CD1c-positive myeloid dendritic cell (primary cell): Measurements from ENCODE around the gene SF3A1.

ENCODE experiments used
- DNase-seq: peaks from one replicate; pipeline ENCODE4 v3.0.0-alpha.2; 2016; ENCODE audit errors: extremely low spot score

SF3A1 gene

DNA sequence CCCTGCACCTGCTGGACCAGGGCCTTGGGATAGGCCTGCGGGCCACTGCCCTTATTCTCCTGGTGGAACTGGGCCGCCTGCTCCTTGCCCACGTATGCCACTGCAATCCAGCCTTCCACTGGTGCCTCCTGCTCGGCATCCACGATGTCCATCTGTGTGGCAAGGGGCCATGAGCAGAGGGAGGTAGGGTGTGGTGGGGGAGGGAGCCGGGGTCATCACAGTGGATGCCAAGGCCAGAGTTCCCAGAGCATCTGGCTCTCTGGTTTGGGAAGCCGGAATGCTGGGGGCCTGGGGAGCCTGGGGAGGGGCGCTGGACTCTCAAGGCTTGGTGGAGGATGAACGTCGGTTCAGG lies 29.9 kb upstream of the SF3A1 start:
- no peak for DNase-seq

DNA sequence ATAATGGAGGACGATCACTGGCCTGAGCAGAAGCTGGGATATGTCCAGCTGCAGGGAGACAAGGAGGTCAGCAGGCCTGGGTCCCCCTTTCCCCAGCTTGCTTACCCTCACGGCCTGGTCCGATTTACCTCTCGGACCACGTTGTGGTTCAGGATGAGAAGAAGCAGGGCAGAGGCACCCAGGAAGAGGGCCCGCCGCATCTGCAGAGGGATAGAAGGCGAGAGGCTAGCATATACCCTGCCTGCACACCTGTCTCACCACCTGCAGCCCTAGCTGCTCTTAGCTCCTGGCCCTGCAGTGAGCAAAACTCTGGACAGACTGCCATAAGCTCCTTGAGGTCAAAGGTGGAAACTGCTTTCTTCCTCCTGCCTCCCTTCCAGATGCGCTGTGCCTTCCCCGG lies 29.2 kb upstream of the SF3A1 start:
- DNase-seq: no peak

DNA sequence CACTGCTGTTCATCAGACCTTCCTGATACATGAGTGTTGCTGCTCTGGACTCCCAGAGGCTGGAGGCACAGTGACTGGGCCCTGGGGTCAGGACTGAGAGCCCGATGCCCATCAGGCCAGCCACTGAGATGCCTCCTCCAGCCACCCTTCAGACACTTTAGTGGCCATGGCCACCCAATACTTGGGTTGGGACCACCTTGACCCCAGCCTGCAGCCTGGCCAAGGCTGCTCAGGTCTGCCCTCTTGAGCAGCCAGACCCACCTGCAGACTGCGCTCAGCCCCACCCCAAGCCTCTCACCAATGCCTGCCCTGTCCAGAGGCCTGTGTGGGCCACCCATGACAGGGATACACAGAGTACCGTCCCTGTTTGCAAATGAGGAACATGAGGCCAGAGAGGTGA lies 26.4 kb upstream of the SF3A1 start:
- no peak for DNase-seq

- no peak for DNase-seq
Measured at GRCh38 chr22:30382340-30382739, 25.6 kb upstream of the SF3A1 start.

GRCh38 chr22:30381264-30381663 lies 24.6 kb upstream of the SF3A1 start:
- DNase-seq: no peak

DNA sequence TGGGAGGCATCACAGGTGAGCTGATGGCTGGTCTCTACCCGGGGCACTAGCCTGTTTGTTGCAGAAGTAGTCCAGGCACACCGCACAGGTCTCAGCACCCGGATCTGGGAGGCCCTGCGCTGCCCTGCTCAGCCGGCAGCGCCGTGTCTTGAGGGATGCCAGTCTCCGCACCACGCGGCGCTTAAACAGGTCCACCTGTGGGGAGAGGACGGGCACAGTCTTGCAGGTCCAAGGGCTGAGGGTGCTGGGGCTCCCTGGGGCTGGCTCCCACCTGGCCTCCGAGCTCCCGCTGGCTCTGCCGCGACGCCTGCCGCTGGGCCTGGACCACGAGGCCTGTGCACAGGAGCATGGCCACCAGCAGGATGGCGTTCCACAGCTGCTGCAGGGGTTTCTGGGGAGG lies 23.3 kb upstream of the SF3A1 start:
- DNase-seq: no peak

GRCh38 chr22:30375312-30375849 lies 18.7 kb upstream of the SF3A1 start:
- no peak for DNase-seq

- DNase-seq: no peak
Measured at GRCh38 chr22:30373331-30374325, 16.9 kb upstream of the SF3A1 start.

DNA sequence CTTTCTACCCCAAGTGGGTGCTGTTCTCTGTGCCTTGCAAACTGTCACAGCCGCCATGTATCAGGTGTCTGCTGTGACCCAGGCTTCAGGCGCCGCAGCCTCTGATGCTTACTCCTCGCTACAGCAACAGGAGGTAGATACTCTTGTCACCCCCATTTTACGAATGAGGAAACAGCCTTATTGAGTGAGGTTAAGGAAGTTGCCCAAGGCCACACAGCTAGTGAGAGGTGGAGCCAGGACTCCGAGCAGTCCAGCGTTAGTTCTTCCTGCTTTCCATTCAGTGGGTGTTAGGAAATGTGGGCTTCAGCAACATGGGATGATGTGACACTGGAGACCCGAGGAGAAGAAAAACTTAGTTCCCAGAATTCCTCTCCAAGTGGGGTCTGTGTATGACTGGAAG lies 16.2 kb upstream of the SF3A1 start:
- DNase-seq: peak; percentile 62

DNA sequence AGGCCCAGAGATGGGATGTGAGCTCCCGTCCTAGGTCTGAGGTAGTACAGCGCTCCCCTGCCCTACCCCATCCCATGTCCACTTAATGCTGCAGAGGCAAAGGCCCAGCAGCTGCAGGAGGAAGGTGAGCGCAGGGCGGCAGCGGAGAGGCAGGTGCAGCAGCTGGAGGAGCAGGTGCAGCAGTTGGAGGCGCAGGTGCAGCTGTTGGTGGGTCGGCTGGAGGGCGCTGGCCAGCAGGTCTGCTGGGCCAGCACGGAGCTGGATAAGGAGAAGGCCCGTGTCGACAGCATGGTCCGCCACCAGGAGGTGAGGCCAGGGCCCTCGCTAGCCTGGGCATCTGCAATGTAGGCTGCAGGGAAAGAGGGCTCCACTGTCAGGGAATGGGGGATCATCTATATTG lies 15.3 kb upstream of the SF3A1 start:
- no peak for DNase-seq

DNA sequence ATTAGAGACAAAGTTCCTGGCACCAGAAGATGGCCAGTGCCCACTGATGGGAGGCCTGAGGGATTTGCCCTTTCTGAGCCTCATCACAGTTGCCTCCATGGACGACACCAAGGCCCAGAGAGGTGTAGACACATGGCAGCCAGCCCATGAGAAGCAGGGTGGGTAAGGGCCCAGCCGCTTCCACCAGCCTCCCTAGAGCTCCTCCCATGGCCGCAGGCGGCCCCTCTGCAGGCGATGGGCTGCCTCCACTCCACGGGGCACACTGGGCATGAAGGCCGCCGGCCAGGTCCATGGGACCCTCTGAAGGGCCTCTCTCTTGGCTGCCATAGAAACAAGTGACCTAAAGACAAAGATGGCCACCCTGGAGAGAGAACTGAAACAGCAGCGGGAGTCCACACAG lies 14.6 kb upstream of the SF3A1 start:
- no peak for DNase-seq

- DNase-seq: no peak
Measured at GRCh38 chr22:30370641-30371230, 14.0 kb upstream of the SF3A1 start.

DNA sequence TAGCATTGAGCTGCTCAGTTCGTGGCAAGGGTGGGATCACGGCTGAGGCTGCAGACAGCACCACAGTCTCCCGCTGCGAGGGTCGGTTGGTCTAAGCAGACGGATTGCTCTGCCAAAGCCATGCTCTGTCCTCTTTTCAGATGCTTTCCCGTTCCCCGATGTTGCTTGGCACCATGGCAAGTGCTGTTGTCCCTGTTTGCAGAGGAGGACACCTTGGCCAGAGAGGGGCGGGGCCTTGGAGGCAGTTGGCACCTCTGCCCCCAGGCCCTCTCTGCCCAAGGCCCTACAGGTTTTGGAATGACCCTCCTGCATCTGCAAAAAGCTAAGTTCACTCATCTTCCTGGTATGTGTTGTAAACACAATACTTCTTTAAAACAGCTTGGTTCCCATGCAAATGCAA lies 11.7 kb upstream of the SF3A1 start:
- DNase-seq: no peak

DNA sequence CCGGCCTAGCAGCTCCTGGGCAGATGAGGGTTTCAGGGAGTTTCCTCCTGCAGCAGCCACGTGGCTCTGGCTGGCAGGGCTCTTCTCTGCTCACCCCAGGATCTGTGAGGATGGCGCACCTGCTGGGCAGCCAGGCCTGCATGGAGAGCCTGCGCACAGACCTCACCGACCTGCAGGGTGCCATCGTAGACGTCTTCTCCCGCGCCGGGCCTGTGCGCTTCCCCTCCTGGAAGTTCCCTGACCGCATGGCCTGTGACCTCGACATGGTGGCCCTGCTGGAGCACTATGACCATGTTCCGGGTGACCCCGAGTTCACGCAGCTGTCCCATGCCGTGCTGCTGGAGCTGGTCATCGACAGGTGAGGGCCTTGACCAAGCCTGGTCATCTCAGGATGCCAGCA lies 9.2 kb upstream of the SF3A1 start:
- no peak for DNase-seq

GRCh38 chr22:30362651-30363281 lies 6.1 kb upstream of the SF3A1 start:
- DNase-seq: no peak

- no peak for DNase-seq
Measured at GRCh38 chr22:30361916-30362650, 5.4 kb upstream of the SF3A1 start.

DNA sequence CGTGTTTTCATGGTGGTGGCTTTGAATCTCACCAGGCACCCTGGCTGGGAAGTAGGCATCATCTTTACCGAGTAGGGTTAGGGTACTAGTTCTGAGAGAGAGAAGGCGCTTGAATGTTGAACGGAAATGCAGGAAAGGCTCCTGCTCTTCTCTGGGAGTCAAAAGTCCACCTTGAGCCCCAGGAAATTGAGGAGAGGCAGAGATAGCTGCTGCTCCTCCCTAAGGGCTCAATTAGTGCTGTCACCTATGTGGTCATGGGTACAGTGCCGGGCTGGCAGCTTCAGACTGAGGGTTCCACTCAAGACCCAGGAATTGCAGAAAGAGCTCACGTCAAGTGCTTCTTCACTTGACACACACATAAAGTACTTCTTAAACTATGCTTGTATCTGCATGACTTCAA lies 1.8 kb upstream of the SF3A1 start:
- no peak for DNase-seq

DNA sequence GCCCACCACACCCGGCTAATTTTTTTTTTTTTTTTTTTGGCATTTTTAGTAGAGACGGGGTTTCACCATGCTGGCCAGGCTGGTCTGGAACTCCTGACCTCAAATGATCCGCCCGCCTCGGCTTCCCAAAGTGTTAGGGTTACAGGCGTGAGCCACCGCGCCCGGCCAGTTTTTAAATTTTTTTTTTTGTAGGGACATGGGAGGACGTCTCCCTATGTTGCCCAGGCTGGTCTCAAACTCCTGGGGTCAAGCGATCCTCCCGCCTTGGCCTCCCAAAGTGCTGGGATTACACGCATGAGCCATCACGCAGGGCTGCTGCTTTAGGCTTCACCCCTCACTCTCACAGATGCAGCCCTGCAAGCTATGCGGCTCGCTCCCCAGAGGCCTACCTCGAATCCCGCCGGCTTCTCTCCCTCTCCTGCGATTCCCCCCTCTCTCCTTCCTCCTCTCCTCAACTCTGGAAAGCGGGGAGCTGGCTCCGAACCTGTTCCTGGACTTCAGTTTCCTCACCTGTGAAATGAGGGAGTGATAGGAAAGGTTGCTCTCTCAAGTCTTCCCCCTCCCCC lies 1.0 kb upstream of the SF3A1 start:
- DNase-seq: no peak

DNA sequence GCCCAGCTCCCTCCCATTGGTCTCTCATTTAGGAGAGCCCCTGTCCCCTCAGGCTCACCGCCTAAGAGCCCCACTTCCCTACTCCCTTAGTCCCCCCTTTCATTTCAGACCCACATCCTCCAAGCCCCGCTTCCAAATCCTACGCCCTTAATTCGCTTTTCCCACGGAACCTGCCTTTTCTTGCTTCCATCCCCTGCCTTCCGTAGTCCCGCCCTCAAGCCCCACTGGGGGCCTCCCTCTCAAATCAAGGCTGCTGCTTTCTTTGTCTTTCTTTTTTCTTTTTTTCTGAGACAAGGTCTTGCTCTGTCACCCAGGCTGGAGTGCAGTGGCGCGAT lies 509 bp upstream of the SF3A1 start:
- DNase-seq: no peak

DNA sequence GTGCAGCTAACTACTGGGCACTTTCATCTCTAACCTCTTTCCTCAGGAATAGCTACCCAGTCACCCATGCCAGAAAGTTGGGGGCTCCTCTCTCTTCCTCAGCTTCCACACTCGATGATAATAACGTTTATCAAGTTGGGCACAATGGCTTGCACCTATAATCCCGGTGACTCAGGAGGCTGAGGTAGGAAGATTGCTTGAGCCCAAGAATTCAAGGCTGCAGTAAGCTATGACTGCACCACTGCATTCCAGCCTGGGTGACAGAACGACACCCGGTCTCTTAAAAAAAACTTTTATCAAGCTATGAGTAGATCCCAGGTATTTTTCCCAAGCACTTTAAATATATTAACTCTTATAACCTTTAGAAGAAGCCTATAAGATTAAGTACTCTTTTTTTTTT lies 2.0 kb downstream of the SF3A1 start:
- no peak for DNase-seq

- DNase-seq: no peak
Measured at GRCh38 chr22:30351226-30351625, 5.5 kb downstream of the SF3A1 start.

- no peak for DNase-seq
Measured at GRCh38 chr22:30348809-30349208, 7.9 kb downstream of the SF3A1 start.
